ENCODE data around the gene SLC4A7.
"Not testable (repeated sequence)": the region's sequence is repeated elsewhere in the genome, so short reads cannot be mapped to it uniquely, and the experiment has no call there.

Gene SLC4A7

DNA sequence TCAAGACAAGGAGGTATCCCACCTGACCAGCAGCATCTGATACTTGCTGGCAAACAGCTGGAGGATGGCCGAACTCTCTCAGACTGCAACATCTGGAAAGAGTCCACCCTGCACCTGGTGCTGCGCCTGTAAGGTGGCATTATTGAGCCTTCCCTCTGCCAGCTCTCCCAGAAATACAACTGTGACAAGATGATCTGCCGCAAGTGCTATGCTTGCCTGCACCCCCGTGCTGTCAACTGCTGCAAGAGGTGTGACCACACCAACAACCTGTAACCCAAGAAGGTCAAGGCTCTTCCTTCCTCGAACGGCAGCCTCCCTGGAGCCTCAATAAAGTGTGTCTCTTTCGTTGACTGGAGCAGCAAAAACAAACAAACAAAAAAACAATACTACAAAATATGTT is 2.2 kb upstream of the SLC4A7 start:
- DNase-seq: no peak

GRCh38 chr3:27485866-27486265 is 1.7 kb upstream of the SLC4A7 start:
- DNase-seq: no peak

- DNase-seq: peak; percentile 16
Measured at GRCh38 chr3:27483117-27484014, 818 bp downstream of the SLC4A7 start.

DNA sequence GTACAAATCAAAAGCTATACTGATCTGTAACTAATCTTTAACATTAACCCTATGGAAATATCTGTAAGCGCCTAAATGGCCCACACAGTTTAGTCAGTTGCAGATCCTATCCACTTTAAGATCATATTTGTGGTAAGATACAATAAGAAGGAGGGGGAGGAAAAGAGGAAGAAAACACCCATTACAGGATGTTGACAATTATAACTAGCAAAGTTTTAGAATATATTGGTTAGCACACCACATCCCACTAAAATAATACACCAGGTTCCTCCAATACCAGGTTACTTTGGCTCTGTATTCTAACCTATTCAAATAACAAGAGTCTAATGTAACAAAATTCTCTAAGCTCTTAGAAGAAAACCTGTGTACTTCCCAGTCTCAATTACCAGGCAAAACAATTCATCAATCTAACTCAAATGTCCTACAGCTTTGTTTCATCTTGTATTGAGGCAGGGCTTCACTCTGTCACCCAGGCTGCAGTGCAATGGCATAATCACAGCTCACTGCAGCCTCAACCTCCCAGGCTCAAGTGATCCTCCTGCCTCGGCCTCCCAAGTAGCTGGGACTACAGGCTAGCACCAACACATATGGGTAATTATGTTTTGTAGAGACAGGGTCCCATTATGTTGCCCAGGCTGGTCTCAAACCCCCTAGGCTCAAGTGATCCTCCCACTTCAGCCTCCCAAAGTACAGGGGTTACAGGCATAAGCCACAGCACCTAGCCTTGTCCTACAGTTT is 4.2 kb downstream of the SLC4A7 start:
- no peak for DNase-seq

DNA sequence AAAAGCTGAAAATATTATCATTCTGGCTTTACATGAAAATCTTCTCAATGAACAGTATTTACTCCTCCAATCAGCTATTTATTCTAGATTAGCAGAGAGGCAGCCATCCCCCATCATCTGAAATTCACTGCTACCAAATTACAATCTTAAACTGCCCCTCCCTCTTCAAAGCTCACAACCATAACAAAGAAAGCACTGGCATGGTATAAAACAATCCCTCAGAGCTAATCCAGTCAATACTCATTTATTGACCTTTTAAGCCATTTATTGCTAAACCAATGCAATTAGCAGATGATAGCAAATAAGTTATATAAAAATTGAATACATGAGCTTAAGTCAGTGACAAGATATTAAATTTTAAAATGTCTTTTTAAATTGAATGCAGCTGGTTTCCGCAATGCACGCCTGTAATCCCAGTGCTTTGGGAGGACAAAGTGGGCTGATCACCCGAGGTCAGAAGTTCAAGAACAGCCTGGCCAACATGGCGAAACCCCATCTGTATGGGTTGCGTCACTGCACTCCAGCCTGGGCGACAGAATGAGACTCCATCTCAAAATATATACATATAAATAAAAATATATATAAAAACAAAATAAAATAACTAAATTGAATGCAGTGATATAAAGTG is 12.1 kb downstream of the SLC4A7 start:
- no peak for DNase-seq

DNA sequence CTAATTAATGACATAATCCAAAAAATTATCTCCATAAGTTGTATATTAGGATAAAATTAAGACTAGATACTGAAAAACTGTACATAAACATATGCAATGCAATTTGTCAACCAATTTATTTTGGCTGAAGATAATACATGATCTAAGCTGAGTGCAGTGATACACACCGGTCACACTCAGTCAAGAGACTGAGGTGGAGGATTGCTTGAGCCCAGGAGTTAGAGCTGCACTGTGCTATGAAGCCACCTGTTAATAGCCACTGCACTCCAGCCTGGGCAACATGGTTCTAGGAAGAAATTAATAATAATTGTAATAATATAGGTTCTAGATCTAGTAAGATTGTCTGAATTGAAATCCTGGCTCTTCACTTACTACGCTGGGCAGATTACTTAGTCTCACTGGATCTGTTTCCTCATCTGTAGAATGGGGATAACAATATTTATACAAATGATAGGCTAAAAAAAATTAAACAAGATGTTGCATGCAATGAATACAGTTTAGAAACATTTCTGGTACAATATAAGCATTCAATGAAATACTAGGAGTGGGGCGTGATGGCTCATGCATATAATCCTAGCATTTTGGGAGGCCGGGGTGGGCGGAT is 15.8 kb downstream of the SLC4A7 start:
- no peak for DNase-seq

DNA sequence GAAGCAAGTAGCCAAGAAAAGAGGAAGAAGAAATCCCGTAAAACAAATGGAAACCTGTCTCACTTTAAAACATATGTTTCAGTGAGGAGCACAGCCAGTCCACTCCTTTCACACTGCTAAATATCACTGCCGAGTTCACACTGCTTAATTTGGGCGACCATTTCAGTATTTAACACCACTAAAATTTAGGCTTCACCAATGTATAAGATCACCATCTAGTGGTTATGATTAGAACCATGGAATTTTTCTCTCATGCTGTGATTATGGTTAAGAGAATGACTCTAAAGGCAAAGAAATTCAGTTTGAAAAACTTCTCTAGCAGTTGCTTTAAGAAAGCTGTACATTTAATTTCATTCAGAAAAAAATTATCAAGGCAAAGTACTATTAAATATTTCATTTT is 16.6 kb downstream of the SLC4A7 start:
- no peak for DNase-seq

GRCh38 chr3:27464646-27465045 is 19.5 kb downstream of the SLC4A7 start:
- DNase-seq: no peak

DNA sequence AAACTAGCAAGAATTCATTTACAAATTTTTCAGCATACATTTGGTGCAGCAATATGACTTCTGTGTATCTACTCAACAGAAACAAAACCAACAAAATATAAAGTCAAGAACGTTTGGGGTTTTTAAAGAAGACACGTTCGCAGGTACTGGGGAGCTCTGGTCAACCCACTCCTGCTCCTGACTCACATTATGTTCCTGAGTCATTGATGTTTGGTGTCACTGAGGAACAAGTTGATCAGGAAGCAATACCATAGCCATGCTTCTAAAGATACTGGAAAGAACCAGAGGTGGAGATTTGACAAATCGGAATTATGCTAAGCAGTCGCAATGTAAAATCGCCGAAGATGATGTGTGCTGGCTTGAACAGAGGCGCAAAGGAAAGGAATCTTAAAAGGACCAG is 22.0 kb downstream of the SLC4A7 start:
- DNase-seq: no peak

DNA sequence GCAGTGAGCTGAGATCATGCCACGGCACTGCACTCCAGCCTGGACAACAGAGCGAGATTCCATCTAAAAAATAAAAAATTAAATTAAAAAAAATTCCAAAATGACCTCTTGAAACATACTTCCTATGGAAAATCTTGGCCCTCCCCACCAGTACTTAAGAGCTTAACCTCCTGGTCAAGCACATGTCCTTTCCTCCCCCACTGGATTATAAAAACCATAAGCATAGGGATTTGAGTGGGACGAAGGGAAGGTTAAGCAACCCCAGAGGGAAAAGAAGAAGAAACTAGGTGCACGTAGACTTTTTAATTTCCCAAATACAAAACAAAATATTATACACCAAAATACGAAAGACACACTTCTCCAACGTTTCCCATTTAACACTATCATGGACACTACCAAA is 25.3 kb downstream of the SLC4A7 start:
- no peak for DNase-seq

GRCh38 chr3:27456554-27456953 is 27.6 kb downstream of the SLC4A7 start:
- DNase-seq: no peak

GRCh38 chr3:27454914-27455313 is 29.3 kb downstream of the SLC4A7 start:
- DNase-seq: no peak

- no peak for DNase-seq
Measured at GRCh38 chr3:27454461-27454860, 29.7 kb downstream of the SLC4A7 start.

- DNase-seq: no peak
Measured at GRCh38 chr3:27452368-27453090, 31.7 kb downstream of the SLC4A7 start.

- no peak for DNase-seq
Measured at GRCh38 chr3:27451842-27452241, 32.3 kb downstream of the SLC4A7 start.

GRCh38 chr3:27451251-27451650 is 32.9 kb downstream of the SLC4A7 start:
- DNase-seq: no peak

DNA sequence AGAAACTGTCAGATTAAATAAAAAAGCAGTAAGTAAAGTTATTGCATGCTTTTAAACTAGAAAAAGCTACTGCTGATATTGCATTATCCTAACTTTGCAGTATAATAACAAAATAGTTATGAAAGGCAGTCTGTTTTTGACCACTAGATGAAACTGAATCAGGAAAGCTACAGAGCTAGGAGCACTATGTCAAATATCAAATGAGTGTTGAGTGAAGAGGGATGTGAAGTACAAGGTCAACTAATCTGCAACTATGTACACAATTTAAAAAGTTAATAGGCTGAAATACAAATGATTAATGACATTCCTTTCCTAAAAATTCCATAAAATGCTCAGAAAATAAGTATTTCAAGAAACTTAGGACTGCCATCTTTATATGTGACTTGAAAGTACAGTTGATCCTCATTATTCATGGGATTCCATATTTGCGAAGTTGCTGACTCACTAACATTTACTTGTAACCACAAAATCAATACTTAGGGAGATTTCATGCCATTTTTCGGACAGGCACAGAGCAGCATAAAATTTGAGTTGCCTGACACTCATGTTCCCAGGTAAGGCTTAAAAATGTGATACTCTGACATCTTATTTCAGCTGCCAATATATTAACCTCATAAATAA is 34.5 kb downstream of the SLC4A7 start:
- no peak for DNase-seq

- not testable (repeated sequence) for DNase-seq
Measured at GRCh38 chr3:27442995-27443394, 41.2 kb downstream of the SLC4A7 start.

GRCh38 chr3:27438352-27438751 is 45.8 kb downstream of the SLC4A7 start:
- not testable (repeated sequence) for DNase-seq

DNA sequence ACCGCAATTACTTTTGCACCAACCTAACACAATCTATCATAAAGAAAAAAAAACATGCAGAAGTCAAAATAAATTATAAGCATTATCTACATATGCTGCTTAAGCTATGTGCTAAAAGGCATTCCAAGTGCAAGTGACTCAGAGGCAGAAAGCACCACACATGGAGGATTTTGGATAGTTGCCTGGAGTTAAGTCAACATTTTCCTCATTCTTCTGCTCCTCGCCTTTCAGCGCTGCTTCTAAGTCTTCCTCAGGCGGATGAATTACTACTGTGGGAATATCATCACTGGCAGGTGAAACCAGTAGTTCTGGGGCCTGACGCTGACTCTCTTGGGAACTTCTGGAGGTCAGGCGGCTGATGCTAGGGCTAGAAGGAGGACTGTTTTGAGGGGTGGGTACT is 53.1 kb downstream of the SLC4A7 start:
- no peak for DNase-seq

- DNase-seq: no peak
Measured at GRCh38 chr3:27429909-27430308, 54.3 kb downstream of the SLC4A7 start.

DNA sequence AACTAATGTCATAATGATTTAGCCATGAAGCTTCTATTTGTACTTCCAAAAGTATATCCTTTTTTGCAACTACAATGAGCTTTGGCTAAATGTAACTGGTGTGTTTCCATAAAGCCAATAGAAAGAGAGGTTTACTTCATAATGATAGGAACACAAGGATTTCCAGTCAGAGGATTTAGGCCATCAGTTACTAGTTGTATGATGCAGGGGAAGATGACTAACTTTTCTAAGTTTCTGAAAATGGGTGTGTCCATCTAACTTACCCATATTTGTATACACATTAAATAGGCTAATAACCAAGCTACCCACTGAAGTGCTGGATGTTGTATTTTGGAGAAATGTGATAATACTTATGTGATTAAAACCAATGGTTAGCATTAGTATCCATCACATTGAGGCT is 55.7 kb downstream of the SLC4A7 start:
- no peak for DNase-seq
